GM21381 (cell line): Measurements from ENCODE around the gene ZIC4.
A peak's percentile ranks its signal among the peaks of the same experiment; 100 is the strongest.

ENCODE experiments used
- ATAC-seq: cut with Tn5 transposase; IDR thresholded peaks from one replicate; pipeline ENCODE4 v1.9.1; 2021; ENCODE audit warnings: mild to moderate bottlenecking, moderate library complexity; ENCODE audit not compliant: unreplicated experiment

The ZIC4 gene

DNA sequence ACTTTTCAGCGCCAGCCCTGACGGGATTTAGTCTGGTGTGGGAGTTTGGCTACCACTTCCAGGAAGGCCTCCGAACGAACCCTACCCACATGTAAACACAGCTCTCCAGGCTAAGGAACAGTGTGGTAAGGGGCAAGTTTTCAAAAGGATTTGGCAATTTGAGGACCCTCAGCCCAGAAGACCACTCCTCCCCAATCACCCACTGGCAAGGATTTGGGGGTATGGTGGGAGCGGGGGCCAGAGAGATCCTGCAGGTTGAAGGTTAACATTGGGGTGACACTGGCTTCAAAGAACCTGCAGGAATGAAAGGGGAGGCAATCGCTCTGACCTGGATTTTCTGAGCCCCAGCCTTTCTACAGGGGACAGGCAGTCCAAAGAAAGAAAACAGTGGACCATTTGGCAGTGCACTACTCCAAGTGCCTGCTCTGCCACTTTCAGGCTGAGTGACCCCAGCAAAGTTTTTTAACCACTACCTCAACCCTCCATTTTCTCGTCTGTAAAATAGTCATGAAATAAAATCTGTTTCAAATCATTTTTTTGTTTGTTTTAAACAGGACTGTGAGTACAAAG is 34.5 kb downstream of the ZIC4 start:
- ATAC-seq = no peak

DNA sequence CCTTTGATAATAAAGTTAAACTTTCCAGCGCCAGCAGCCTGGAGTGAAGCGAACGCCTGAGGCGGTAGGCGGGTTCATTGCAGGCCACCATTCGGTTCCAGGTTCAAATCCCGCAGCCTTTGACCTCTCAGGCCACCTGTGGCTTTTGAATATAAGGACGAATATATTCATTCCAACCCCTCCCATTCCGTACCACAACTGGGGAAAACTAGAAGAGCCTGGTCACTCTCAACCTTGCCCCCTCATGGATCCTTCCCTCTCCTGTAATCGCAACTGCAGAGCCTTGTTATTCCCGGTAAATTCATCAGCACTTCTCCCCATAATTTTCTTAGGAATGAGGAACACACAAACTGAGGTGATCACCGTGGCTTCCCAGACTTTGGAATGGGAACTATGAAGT is 35.2 kb downstream of the ZIC4 start:
- ATAC-seq = no peak

DNA sequence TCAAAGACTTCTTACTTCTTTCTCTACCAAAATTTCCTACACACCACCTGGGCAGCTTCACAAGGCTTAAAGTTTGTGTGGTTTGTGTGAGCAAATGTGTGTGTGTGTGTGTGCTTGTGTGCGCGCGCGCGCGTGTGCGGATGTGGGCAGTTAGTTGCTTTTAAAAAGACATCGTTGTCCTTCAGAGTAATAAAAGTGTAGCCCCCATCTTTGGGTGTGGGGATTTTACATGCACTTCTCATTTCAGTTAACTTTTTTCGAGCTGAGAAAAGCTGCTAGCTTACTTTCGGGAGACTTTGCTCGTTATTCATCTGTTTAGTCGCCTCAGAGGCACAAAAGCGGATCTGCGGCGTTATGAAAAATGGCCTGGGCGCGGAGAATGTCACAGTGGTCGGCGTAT is 36.0 kb downstream of the ZIC4 start:
- no peak for ATAC-seq

DNA sequence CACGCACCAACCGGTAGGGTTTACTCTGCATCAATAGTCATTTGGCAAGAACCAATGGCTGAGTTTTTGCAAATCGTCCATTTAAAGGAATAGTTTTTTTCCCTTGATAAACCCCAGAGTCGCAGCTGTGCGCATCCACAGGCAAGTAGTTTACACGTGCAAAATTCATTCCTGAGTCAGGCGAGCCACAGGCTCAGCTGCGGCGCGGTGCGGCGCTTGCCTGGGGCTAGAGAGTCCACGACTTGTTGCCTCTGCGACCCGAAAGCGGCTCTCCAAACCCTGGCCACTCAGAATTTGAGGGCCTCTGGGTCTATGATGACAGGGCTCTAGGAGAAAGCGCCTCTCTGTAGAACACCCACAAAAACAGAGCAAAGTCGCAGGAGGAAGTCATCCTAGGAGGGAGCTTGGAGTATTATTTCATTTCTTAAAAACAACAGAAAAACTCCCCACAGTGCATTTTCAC is 36.7 kb downstream of the ZIC4 start:
- no peak for ATAC-seq

DNA sequence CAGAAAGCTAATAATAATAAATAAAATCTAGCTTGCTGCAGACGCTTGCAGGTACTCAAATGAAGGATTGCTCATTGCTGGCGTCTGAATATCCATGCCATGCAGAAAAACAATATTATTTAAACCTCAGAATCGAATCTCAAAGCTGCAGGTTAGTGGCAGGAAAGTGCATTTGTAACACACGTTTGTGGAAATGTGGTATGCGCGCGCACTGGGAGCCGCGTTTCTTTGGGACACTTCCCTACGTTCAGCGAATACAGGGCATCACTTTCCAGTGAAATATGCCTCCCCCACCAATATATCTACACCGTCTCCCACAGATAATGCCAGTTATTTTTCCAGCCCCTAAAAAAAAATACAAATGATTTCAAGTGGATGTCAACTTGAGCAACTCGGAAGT is 37.1 kb downstream of the ZIC4 start:
- no peak for ATAC-seq

DNA sequence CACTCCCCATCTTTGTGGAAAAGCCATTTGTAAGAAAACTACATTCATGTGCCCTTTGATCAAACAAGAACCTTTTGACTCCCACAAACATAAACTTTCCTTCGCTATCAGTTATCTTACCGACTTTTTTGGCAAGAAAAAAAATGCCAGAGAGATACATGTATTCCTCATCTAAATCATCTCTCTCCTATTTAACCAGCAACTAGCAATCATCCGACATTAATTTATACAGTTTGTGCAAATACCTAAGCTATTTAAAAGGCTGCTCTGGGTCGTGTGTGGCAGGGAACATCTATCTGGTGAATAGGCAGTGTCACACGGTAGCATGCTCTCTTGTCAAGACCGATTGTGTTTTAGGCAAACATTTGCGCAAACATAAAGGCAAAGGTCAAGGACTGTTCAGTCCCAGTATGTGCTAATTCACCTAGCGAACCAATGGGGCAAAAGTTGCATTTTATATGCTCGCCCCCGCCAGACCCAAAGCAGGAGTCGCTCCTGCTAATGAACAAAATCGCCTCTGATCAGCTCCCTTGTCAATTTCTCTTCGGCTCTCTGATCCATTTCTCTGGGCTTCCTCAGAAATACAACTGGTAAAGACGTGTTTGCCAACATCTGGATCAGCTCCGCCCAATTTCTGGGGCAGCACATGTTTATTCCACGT is 37.7 kb downstream of the ZIC4 start:
- ATAC-seq = no peak

DNA sequence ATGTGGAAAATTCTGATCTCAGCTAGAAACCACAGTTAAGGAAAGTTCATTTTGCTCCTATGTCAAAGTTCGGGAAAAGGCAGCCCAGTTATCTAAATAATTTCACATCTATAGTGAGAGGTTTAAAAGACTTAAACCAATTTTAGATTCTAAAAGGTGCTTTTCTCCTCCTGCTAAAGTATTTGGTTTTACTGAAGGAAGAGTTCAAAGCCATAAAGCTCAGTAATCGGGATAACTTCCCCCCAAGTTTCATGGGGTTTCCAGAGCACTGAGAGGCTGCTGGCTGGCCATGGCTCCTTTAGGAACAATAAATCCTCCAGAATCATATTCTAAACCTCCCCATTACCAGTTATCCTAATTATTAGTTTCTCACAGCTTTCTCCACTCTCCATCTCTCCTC is 38.2 kb downstream of the ZIC4 start:
- no peak for ATAC-seq

DNA sequence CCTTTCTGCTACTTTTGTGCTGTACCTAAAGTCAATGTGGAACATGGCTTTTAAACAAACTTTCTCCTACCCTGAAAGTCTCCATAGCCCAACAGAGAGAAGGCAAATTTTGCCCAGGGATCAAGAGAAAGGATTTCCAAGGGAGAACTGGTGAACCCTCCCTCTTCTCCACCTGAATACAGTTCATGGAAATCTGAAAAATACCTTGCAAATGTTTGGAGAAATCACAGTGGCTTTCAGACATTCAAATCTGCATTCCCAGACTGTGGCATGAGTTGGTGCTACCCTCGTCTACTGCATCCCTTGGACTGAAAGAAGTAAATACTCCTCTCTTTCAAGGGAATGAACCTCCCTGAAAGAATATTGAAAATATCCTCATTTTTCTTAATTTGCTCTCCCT is 38.7 kb downstream of the ZIC4 start:
- no peak for ATAC-seq

DNA sequence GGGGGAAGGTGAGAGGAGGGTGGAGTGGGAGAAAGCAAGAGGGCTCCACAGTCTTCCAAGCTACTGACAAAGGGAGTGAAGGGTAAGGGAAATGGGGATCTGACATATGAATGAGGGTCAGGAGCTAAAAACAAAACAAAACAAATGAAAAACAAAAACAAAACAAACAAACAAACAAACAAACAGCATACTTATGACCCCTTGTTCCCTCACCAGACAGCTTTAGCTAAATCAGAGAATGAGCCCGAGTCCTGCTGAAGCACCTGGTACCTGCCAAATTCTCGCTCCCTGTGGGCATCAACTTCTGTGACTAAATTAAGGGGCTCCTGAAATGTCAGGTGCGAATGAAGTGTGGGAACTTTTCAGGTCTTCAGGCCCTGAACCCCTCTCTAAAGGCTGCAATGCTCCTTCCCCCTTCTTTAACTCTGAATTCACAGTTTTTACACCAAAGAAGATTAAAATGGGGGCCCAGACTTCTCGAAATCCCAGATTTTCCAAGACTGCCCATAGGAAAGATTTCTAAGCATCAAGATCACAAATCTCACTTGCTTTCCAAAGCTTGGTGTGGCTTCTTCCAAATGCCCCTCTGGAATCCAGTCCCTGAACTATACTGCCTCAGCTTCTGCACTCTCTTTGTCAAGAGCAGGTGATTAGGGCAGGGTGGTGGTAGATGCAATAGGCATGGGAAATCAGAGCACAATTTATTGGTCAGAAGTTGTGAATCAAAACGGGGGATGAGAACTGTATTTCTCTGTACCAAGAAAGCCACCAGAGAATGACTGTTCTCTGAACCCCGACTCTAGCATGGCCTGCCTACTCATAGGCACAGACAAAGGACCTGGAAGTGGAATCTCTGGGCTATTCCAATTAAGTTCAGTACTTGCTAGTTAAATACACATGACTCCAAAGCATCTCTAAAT is 40.9 kb downstream of the ZIC4 start:
- no peak for ATAC-seq

DNA sequence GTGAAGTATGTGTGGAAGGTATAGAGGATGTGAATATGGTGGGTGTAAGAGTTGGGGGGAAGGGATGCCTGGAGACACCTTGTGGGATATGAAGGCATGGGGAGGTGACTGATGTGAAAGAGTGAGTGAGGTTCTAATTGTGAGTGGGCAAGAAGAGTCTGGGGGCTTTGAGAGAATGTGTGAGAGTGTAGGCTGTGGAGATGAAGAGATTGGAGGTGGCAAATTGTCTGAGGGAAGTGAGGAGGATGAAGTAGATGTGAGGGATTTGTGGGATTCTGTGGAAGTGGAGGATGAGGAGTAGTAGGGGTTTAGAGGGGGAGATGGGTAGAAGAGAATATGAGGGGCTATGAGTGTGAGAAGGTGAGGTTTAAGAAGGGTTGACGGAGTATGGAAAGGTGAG is 41.6 kb downstream of the ZIC4 start:
- no peak for ATAC-seq

DNA sequence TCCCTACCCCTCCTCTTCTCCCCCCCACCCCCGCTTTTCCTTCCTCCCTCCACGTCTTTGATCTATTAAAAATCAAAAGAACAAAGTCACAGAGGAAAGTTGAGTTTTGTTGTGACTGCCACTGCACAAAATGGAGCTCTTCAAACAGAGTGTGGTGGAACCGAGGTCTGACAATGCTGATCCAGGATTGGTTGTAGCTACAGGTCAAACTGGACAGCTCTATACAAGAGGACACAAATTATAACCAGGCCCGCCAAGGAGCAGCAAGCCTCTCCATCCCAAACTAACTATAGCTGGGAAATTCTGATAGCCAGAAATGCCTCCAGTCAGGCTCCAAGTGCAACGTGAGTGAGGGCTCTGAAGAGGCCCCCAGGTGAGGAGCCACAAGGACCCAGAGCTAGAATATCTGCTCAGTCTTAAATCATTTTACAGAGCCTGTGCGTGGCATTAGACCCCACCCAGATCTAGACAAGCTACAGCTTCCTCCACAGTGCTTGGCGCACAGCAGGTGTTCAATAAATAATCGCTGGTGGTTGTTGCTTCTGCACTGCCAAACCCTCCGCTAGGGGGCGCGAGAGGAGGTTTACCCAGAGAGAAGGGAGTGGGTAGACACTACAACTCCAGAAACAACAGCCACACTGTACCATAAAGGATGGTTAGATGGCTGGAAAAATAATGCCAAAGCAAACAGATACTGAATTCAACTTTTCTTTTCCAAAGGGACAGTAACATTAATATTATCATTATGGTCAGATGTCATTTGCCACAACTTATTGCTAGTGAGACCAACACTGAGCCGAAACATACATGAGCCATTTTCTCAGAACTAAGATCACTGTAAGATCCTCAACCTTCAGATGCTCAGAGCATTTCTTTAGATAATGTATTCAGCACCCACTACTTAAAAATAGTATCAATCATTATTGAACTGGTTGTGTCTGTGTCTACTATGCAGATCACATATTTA is 44.6 kb downstream of the ZIC4 start:
- peak; percentile 74 for ATAC-seq

DNA sequence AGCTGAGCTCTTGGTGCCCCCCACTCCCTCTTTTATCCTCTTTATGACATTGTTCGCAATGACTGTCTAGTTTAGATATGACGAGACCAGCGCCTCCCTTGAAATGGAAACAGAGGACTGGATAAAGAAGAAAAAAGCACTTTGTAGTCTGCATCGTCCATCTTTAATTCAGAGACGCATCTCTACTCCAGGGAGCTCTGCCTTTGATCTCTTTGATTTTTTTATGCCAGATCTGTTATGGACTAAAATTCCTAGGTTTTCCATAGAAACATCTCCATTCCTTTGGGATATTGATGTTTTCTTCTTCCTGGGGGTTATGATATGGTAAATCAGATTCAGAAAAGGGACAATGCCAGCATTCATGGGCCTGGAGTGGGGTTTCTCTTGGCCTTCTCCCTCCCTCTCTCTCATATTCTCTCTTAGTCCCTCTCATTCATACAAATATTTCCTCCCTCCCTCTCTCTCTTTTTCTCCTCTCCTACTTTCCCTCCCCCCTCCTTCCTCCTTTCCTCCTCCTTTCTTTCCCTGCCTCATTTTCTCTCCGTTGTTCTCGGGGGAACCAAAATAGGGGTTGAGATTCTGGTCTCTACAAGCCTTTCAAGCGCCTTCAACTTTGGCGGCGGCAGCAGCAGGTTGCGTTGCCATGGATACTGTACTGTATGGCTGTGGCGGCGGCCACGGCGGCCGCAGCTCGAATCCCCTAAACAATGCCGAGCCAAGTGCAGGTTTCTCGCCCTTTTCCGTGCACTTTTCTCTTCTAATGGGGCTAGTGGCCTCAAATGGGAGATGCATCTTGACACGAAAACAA is 45.5 kb downstream of the ZIC4 start:
- ATAC-seq = no peak

DNA sequence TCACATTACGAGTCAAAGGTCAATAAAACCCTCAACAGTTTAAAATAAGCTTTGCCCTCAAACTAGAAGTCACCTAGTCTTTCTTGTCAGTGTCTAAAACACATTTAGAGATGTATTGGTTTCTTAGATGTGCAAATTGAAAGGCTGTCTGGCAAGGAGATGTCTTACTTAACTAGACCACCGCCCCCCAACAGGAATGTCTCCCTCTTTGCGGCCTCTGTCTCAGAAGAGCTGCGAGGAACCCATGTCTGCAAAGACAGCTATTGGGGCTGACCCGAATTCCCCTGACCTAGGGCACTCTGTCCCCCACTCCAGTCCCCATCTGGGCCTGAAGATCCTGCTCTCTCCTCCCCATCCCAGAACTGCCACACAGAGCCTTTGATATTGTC is 46.3 kb downstream of the ZIC4 start:
- ATAC-seq = no peak

DNA sequence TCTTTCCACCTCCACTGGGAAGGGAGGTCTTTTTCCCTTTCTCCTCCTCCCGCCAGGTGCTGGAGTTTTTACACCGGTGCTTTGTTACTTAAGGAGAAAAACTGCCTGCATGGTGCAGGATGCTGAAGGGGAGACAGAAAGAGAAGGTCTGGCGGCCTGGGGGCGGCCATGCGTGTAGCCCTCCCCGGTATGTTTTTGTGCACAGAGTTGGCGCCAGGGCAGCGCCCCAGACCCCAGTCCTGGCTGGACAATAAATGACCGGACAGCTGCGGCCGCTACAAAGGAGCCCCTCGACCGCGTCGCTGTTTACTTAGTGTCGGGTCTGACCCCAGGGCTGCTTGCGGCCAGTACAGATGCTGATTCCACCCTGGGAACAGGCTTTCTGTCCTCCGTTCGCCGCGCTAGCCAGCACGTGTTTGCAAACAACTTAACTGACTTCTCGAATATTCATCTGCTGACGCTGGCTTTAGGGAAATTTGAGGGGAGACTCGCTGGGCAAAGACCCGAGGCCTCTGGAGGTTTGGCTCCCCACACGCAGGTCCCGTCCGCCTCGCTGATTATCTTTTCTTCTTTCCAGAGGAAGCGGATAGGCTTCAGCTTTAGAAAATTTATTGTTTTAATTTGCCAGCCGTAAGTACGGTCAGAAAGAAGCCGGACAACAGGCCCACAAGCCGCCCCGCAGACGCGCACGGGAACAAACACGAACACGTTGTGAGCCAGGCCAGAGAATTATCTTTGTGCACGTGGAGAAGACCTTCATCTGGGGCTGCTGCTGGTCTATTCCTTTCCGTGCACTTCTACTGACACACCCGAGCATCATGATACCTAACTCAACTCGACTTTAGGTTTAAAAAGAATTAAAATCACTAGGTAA is 46.9 kb downstream of the ZIC4 start:
- ATAC-seq = no peak

DNA sequence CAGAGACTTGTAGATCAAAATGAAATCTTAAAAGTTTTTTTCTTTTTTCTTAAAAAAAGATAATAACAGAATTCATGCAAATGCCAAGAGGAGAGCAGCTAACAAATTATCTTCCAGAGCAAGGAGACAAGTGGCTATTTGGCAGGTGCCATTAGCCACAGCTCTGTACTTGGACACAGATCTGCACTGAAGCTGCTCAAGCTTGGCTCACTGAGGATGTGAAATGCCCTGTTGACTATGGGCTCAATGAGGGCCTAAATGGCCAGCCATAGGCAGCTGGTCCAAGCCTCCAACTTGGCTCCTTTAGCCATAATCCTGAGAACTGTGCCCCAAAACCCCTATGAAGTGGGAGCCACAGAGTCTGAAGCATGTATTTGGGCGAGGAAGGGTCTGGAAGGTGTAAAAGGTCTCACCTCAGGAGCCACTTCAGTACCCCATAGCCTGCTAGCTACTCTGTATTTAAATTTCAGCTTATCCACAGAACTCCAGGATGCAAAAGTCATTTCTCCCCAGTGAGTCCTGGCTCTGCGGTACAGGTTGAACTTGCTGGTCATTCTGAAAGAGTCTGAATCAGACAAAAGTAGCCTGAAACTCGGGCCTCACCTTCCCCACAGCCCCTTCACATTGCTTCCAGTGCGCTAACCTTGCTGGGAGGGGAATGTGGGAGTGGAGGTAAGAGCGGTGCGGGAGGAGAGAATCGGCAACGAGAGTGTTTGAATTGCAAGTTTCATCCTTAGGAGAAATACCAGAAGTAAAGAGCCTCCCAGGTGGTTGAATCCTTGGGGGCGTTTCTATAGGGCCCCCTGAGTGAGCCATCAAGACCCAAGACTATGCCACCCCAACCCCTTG is 48.0 kb downstream of the ZIC4 start:
- no peak for ATAC-seq

DNA sequence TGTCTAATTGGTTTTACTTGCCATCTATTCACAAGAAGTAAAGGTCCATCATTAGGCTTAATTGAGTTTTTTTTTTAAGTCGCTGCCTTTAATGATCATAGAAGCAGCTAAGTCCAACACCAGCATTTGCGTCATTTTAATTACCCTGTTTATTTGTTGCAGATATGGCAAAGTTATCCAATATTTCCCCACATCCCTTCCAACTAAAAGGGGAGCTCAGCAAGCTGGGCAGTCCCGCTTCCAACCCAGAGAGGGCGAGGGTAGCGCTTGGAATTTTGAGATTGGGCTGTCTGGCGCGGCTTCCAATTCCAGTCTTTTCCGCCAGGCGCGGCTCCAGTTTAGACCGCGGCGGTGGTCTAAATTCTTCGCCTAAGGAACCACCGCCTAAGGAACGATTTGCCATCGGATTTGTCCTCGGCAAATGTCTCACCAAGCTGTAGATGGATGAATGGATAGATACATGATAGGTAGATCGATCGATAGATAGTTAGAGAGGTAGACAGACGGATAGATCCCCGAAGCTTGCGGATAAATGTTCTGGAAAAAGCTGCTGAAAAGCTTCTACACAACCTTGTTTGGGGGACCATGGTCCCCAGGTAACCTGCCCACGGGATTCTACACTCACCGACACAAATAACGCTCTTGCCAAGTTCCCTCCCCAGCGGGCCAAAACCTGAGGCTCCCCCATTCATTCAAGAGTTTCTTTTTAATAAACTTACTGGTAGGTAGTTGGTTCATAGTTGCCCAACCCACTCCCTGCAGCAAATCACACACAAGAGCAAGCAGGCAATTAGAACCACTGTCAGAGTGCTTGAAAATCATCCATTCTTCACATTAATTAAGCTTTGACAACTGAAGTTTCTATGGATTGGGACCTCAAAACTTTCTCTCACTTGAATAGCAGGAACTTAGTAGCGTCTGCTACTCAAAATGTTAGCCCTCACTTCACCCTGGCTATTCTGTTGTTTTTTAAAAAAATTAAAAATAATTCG is 49.1 kb downstream of the ZIC4 start:
- ATAC-seq = no peak
